NCI-H146 (cell line): ENCODE measurements around the gene NDE1.
"Not testable (repeated sequence)": the region's sequence is repeated elsewhere in the genome, so short reads cannot be mapped to it uniquely, and the experiment has no call there.

Experiments
- DNase-seq: peaks from one replicate; lab custom pipeline; 2025; lab: John Stamatoyannopoulos, UW

Gene NDE1, protein sequence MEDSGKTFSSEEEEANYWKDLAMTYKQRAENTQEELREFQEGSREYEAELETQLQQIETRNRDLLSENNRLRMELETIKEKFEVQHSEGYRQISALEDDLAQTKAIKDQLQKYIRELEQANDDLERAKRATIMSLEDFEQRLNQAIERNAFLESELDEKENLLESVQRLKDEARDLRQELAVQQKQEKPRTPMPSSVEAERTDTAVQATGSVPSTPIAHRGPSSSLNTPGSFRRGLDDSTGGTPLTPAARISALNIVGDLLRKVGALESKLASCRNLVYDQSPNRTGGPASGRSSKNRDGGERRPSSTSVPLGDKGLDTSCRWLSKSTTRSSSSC

GRCh38 chr16:15650019-15650697 is at the start of gene NDE1:
TSS of gene NDE1 (plus strand) at chr16:15650245. CDS start at chr16:15664779, 14,534 bp downstream.
- DNase-seq: peak; percentile 93

- no peak for DNase-seq
Observed at GRCh38 chr16:15601212-15601879, 48.7 kb upstream of the NDE1 start.

DNA sequence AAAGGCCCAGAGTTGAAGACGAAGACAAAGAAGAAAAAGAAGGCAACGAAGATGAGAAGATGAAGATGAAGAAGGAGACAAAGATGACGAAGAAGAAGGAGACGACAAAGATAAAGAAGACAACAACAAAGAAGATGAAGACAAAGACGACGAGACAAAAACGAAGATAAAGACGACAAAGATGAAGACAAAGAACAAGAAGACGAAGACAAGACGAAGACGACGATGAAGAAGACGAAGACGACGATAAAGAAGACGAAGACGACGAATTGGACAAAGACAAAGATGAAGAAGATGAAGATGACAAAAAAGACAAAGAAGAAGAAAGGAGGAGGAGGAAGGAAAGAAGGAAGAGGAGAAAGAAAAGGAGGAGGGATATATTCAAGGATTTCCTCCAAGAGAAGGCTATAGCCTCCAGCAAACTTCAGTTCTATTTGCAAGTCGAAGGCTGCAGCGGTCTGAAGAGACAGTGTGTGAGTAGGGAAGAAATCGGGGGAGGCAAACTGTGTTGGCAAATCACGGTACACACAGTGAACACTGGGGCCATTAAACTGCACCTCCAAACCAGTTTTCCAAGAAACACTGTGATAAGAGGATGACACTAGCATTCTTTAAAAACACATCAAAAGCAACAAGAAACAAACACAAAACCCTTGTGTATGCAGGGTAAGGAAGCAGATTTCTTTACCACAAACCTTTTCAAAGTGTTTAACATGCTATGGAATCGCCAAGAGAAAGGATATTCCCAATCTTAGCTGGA is 47.6 kb upstream of the NDE1 start:
- DNase-seq: no peak

- DNase-seq: no peak
Observed at GRCh38 chr16:15604460-15605440, 45.3 kb upstream of the NDE1 start.

- no peak for DNase-seq
Observed at GRCh38 chr16:15605839-15606517, 44.1 kb upstream of the NDE1 start.

- no peak for DNase-seq
Observed at GRCh38 chr16:15606518-15607220, 43.4 kb upstream of the NDE1 start.

GRCh38 chr16:15607221-15607699 is 42.8 kb upstream of the NDE1 start:
- DNase-seq: not testable (repeated sequence)

DNA sequence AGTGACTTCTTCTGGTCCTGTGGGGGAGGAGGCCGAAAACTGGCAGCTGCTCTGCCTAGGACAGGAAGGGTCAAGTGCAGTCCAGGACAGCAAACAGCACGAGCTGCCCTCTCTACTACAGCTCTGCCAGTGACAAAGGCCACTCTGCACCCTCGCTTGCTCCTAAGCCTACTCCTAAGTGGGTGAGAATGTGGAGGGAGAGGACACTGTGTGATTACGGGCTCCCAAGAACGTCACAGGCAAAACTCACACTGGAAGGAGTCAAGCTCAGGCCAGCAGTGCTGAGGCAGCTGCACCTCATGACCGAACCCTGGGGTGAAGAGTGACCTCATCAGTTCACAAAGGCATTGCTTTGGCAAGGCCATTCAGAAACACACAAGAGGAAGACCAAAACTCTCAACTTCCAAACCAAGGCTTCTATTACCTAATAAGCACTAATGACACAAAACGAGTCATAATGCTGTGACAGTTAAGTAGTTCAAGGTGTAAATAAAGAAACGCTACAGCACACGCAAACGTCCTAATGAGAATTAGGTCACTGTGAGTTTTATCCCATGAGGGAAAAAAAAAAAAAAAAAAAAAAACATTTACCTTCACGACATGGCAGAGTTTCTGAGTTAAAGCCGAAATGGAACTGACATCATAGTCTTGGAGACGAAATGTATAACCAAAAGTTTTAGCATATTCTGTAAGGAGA is 42.2 kb upstream of the NDE1 start:
- no peak for DNase-seq

DNA sequence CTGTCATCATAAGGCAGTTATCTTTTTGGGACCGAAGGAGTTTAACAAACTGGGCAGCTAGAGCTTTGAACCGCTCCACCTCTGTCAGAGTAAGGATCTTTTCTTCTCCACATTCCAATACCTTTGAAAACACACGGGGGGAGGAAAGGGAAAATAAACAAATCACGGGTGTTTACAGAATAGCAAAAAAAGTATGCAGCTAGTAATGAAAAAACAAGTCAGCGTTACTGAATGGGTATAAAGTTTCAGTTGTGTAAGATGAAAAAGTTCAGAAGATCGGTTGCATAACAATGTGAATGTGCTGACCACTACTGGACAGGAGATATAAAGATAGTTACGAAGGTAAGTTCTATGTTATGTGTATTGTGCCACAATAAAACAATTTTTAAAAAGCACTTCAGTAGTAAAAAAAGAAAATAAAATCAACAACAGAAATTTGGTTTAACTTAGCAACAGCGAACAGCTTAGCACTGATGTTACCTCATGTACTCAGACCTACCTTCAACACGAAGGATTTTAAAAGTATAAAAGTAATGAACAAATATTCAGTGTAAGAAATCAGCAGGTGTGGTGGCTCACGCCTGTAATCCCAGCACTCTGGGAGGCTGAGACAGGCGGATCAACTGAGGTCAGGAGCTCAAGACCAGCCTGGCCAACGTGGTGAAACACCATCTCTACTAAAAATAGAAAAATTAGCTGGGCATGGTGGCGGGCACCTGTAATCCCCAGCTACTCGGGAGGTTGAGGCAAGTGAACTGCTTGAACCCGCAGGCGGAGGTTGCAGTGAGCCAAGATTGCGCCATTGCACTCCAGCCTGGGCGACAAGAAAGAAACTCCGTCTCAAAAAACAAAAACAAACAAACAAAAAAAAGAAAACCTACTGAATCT is 41.4 kb upstream of the NDE1 start:
- no peak for DNase-seq

- no peak for DNase-seq
Observed at GRCh38 chr16:15609286-15609649, 40.8 kb upstream of the NDE1 start.

GRCh38 chr16:15610369-15610871 is 39.6 kb upstream of the NDE1 start:
- no peak for DNase-seq

GRCh38 chr16:15611610-15612009 is 38.4 kb upstream of the NDE1 start:
- DNase-seq: no peak

DNA sequence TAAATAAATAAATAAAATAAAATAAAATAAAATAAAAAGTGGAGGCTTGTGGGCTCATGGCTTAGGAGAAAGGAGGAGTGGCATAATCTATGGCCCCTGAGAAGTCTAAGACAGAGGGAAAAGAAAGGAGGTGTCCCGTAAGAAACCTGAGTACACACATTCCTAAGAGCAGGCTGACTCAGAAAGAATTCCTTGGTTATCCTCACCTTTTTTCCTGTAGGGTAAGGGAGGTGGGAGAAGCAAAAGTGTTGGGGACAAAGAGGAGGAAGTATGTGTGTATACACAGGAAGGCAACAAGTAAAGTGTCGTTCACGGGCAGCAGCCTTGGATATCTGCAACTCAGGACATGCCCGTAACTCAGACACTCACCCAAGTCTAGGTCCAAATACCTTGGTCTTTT is 36.4 kb upstream of the NDE1 start:
- DNase-seq: no peak

- DNase-seq: no peak
Observed at GRCh38 chr16:15616012-15616411, 34.0 kb upstream of the NDE1 start.

DNA sequence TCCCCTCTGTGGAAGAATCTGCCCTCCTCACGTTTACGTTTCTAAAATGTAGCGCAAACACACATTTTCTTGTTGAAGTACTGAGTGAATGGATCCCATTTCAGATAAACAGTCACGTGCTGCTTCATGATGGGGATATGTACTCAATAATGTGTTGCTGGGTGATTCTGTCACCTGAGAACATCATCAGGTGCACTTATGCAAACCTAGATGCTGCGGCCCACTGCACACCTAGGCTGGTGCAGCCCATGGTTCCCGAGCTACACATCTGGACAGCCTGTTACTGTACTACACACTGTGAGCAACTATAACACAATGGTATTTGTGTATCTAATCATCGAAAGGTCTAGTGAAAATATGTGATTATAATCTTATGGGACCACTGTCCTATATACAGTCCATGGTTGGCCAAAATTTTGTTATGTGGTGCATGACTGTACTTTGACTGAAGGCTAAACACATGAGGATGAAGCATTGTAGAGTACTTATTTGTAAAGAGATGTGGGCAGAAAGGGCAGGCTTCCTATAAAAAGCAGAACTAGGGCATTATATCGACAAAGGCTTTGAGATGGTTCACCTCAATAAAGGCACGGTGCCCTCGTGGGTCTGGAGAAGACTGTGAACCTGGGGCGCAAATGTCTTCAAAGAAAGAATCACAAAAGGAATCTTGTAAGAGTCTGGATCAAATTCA is 33.4 kb upstream of the NDE1 start:
- no peak for DNase-seq

DNA sequence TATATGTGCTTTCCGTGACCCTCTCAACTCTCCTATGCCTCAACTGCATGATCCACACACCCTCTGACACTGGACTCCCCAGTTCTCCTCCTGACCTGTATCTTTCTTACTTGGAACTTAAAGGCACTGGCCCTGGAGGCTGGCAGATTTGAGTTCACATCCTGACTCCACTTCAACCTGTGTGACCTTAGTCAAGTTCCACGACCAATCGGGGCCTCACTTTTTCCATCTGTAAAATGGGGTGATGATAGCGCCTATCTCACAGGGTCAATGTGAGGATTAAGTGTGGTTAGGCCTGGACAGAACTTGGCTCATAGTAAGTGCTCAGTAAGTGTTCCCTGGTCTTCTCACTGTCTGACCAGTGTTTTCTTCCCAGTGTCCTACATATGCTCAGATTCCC is 32.1 kb upstream of the NDE1 start:
- no peak for DNase-seq

- no peak for DNase-seq
Observed at GRCh38 chr16:15618392-15618791, 31.7 kb upstream of the NDE1 start.
